GM21381 (cell line): Measurements from ENCODE around the gene TSPAN5.

Experiments
- ATAC-seq: cut with Tn5 transposase; IDR thresholded peaks from one replicate; pipeline ENCODE4 v1.9.1; 2021; ENCODE audit warnings: mild to moderate bottlenecking, moderate library complexity; ENCODE audit not compliant: unreplicated experiment

TSPAN5 gene

GRCh38 chr4:98673978-98674377 is 15.6 kb upstream of the TSPAN5 start:
- no peak for ATAC-seq

GRCh38 chr4:98673288-98673644 is 14.9 kb upstream of the TSPAN5 start:
- ATAC-seq: peak; percentile 69

- ATAC-seq: peak; percentile 46
Observed at GRCh38 chr4:98672583-98673287, 14.3 kb upstream of the TSPAN5 start.

GRCh38 chr4:98671131-98671530 is 12.7 kb upstream of the TSPAN5 start:
- ATAC-seq: no peak

GRCh38 chr4:98670186-98670585 is 11.8 kb upstream of the TSPAN5 start:
- no peak for ATAC-seq

GRCh38 chr4:98669577-98669976 is 11.2 kb upstream of the TSPAN5 start:
- ATAC-seq: no peak

GRCh38 chr4:98664959-98665358 is 6.5 kb upstream of the TSPAN5 start:
- ATAC-seq: no peak

- ATAC-seq: peak; percentile 70
Observed at GRCh38 chr4:98663226-98664006, 5.0 kb upstream of the TSPAN5 start.

GRCh38 chr4:98662626-98663225 is 4.3 kb upstream of the TSPAN5 start:
- no peak for ATAC-seq

GRCh38 chr4:98662055-98662453 is 3.6 kb upstream of the TSPAN5 start:
- no peak for ATAC-seq

- no peak for ATAC-seq
Observed at GRCh38 chr4:98661371-98662054, 3.1 kb upstream of the TSPAN5 start.

- no peak for ATAC-seq
Observed at GRCh38 chr4:98659741-98660462, 1.5 kb upstream of the TSPAN5 start.

- no peak for ATAC-seq
Observed at GRCh38 chr4:98659106-98659592, 738 bp upstream of the TSPAN5 start.

GRCh38 chr4:98657531-98658286 is 702 bp downstream of the TSPAN5 start:
- peak; percentile 14 for ATAC-seq

- no peak for ATAC-seq
Observed at GRCh38 chr4:98656886-98657285, 1.5 kb downstream of the TSPAN5 start.

- no peak for ATAC-seq
Observed at GRCh38 chr4:98656443-98656842, 2.0 kb downstream of the TSPAN5 start.

GRCh38 chr4:98653890-98654867 is 4.2 kb downstream of the TSPAN5 start:
- ATAC-seq: no peak

GRCh38 chr4:98652996-98653395 is 5.4 kb downstream of the TSPAN5 start:
- ATAC-seq: no peak

- no peak for ATAC-seq
Observed at GRCh38 chr4:98648602-98649001, 9.8 kb downstream of the TSPAN5 start.
